HepG2 (cell line): ENCODE measurements around the gene CD300LF. TPM values are rescaled to one million over a fixed set of nuclear protein-coding genes. Genes with fewer than 3 reads are reported as not detected.

Experiments
- CENPBD1 ChIP-seq: sonication (generic); formaldehyde crosslinking; IDR thresholded peaks from 2 replicates; pipeline ENCODE4 v1.8.0; 2022; ENCODE audit warnings: missing genetic modification reagents, low read depth, mild to moderate bottlenecking, borderline replicate concordance
- DPF2 ChIP-seq: sonication (generic); formaldehyde crosslinking; IDR thresholded peaks from 2 replicates; pipeline ENCODE4 v1.4.0; 2020; ENCODE audit warnings: mild to moderate bottlenecking, low read depth, missing genetic modification reagents, borderline replicate concordance
- GTF3A ChIP-seq: sonication (generic); formaldehyde crosslinking; conservative IDR thresholded peaks from 2 replicates; pipeline ENCODE4 v1.4.0; 2020; ENCODE audit warnings: mild to moderate bottlenecking, missing genetic modification reagents
- HMGA1 ChIP-seq: sonication (generic); formaldehyde crosslinking; conservative IDR thresholded peaks from 2 replicates; pipeline ENCODE4 v1.4.0; 2020; ENCODE audit warnings: missing genetic modification reagents
- IKZF4 ChIP-seq: sonication (generic); formaldehyde crosslinking; IDR thresholded peaks from 2 replicates; pipeline ENCODE4 v1.5.1; 2020; ENCODE audit warnings: borderline replicate concordance, mild to moderate bottlenecking, low read depth, missing genetic modification reagents; ENCODE audit errors: not compliant biosample characterization
- MYNN ChIP-seq: sonication (generic); formaldehyde crosslinking; IDR thresholded peaks from 2 replicates; pipeline ENCODE4 v1.4.0; 2020; ENCODE audit warnings: mild to moderate bottlenecking, low read depth, missing genetic modification reagents
- PHF5A ChIP-seq: IDR thresholded peaks from one replicate; pipeline ENCODE4 v1.6.1; 2018; ENCODE audit warnings: low read depth, missing genetic modification reagents; ENCODE audit not compliant: unreplicated experiment
- RBAK ChIP-seq: sonication (generic); formaldehyde crosslinking; IDR thresholded peaks from 2 replicates; pipeline ENCODE4 v1.5.1; 2020; ENCODE audit warnings: mild to moderate bottlenecking, missing genetic modification reagents
- RERE ChIP-seq: IDR thresholded peaks from 2 replicates; pipeline ENCODE4 v1.6.1; 2016; ENCODE audit warnings: low read depth, missing genetic modification reagents, missing compliant biosample characterization
- SMARCC2 ChIP-seq: fragments of 450-650 bp; IDR thresholded peaks from 2 replicates; pipeline ENCODE4 v1.6.1; 2017; ENCODE audit warnings: antibody characterized with exemption, mild to moderate bottlenecking
- U2AF2 ChIP-seq: fragments of 200-400 bp; formaldehyde crosslinking; IDR thresholded peaks from 2 replicates; pipeline ENCODE4 v1.6.1; 2017; ENCODE audit warnings: low read depth, mild to moderate bottlenecking, low read length
- ZFP1 ChIP-seq: IDR thresholded peaks from 2 replicates; pipeline ENCODE4 v1.6.1; 2016
- ZNF24 ChIP-seq: fragments of 450-650 bp; IDR thresholded peaks from 2 replicates; pipeline ENCODE4 v1.6.1; 2017; ENCODE audit warnings: antibody characterized with exemption, mild to moderate bottlenecking
- ZNF264 ChIP-seq: sonication (generic); formaldehyde crosslinking; IDR thresholded peaks from 2 replicates; pipeline ENCODE4 v1.4.0; 2020; ENCODE audit warnings: missing genetic modification reagents
- ZNF329 ChIP-seq: sonication (generic); formaldehyde crosslinking; IDR thresholded peaks from 2 replicates; pipeline ENCODE4 v1.9.0; 2021; ENCODE audit warnings: low read depth, mild to moderate bottlenecking, missing genetic modification reagents
- ZNF629 ChIP-seq: sonication (generic); formaldehyde crosslinking; conservative IDR thresholded peaks from 2 replicates; pipeline ENCODE4 v1.5.0; 2020; ENCODE audit warnings: missing genetic modification reagents
- ZSCAN12 ChIP-seq: sonication (generic); formaldehyde crosslinking; IDR thresholded peaks from 2 replicates; pipeline ENCODE4 v1.9.0; 2021; ENCODE audit warnings: mild to moderate bottlenecking, missing genetic modification reagents
- ZSCAN21 ChIP-seq: sonication (generic); formaldehyde crosslinking; IDR thresholded peaks from 2 replicates; pipeline ENCODE4 v1.8.0; 2022; ENCODE audit warnings: mild to moderate bottlenecking, missing genetic modification reagents, moderate library complexity, borderline replicate concordance
- polyA plus RNA-seq, 8 experiments: library from polyadenylated mRNA; depleted of rRNA in 3 of 8; stranded (reverse) in 7 of 8; unstranded in 1 of 8; fragments of >200 nt; fragmentation: Illumina TruSeq in 4 of 8; extraction: Trizol in 4 of 8; gene quantifications; 2 replicates each; pipeline versions ENCODE4 v1.2.1 to v1.2.3, GENCODE V29; 2011 to 2016; ENCODE audit warnings: low read depth in 4 of 8, missing spikeins in 1 of 8, mixed read lengths in 1 of 8; ENCODE audit not compliant: insufficient read depth in 1 of 8
- total RNA-seq, 5 experiments: library from RNA; depleted of rRNA; stranded (reverse); fragments of >200 nt; fragmentation: Illumina TruSeq; extraction: Trizol; gene quantifications; 2 replicates each; pipeline ENCODE4 v1.2.3, GENCODE V29; 2016; ENCODE audit warnings: low read depth in 1 of 5
- TF ChIP-seq, protein P1 (sequence below): IDR thresholded peaks from 2 replicates; pipeline ENCODE4 v1.6.1; 2016
- TF ChIP-seq, protein P2 (sequence below): sonication (generic); formaldehyde crosslinking; IDR thresholded peaks from 2 replicates; pipeline ENCODE4; 2020; ENCODE audit warnings: missing genetic modification reagents, mild to moderate bottlenecking, borderline replicate concordance

CD300LF gene
- total and polyA plus RNA-seq, 2 of the 13 experiments (the other 11 are each of a cell fraction or from before 2014, with no cell fraction given): not detected

DNA sequence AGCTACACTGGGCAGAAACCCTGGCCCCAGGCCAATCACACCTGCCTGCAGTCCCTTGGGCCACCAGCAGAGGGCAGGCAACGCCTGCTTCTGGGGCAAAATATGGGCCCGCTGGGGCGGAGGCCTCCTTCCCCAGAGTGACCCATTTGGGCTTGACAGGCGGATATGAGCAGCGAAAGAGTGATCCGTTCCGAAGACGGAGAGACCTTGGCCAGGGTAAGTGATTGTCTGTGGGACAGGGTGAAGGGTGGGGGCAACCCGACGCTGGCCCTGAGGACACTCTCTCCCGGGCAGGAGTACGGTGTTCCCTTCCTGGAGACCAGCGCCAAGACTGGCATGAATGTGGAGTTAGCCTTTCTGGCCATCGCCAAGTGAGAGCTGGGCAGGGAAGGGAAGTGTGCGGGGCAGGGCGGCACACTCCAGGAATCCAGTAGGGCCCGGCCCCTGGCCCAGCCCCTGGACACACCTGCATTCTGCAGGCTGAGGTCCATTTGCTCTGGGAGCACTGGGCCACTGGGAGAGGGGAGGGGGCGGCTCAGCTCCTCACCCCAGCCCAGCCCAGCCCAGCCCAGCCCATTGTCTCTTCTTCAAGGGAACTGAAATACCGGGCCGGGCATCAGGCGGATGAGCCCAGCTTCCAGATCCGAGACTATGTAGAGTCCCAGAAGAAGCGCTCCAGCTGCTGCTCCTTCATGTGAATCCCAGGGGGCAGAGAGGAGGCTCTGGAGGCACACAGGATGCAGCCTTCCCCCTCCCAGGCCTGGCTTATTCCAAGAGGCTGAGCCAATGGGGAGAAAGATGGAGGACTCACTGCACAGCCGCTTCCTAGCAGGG, 32.2 kb upstream of the CD300LF start (continued):
- no peak for TF ChIP-seq RERE
- TF ChIP-seq ZSCAN21 (CRISPR knock-in tag): peak; percentile 53; the same call in 1 of the 2 replicates
- no peak; the same call in 1 of the 2 replicates for TF ChIP-seq ZFP1 (CRISPR knock-in tag)
- TF ChIP-seq, protein P1, sequence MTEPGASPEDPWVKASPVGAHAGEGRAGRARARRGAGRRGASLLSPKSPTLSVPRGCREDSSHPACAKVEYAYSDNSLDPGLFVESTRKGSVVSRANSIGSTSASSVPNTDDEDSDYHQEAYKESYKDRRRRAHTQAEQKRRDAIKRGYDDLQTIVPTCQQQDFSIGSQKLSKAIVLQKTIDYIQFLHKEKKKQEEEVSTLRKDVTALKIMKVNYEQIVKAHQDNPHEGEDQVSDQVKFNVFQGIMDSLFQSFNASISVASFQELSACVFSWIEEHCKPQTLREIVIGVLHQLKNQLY (CRISPR knock-in tag): no peak
- no peak for TF ChIP-seq MYNN (CRISPR knock-in tag)
- TF ChIP-seq HMGA1 (CRISPR knock-in tag): no peak
- no peak for TF ChIP-seq CENPBD1 (CRISPR knock-in tag)
- no peak for TF ChIP-seq SMARCC2
- 0 out of 2 replicates have a peak, but pooled peaks have one; percentile 20 for TF ChIP-seq ZNF264 (CRISPR knock-in tag)
- no peak for TF ChIP-seq DPF2
- TF ChIP-seq PHF5A (CRISPR knock-in tag): peak; percentile 67
- TF ChIP-seq ZSCAN12 (CRISPR knock-in tag): no peak
- TF ChIP-seq, protein P2, sequence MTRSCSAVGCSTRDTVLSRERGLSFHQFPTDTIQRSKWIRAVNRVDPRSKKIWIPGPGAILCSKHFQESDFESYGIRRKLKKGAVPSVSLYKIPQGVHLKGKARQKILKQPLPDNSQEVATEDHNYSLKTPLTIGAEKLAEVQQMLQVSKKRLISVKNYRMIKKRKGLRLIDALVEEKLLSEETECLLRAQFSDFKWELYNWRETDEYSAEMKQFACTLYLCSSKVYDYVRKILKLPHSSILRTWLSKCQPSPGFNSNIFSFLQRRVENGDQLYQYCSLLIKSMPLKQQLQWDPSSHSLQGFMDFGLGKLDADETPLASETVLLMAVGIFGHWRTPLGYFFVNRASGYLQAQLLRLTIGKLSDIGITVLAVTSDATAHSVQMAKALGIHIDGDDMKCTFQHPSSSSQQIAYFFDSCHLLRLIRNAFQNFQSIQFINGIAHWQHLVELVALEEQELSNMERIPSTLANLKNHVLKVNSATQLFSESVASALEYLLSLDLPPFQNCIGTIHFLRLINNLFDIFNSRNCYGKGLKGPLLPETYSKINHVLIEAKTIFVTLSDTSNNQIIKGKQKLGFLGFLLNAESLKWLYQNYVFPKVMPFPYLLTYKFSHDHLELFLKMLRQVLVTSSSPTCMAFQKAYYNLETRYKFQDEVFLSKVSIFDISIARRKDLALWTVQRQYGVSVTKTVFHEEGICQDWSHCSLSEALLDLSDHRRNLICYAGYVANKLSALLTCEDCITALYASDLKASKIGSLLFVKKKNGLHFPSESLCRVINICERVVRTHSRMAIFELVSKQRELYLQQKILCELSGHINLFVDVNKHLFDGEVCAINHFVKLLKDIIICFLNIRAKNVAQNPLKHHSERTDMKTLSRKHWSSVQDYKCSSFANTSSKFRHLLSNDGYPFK: peak; percentile 78
- 0 out of 2 replicates have a peak, but pooled peaks have one; percentile 18 for TF ChIP-seq ZNF629
- no peak for TF ChIP-seq GTF3A (CRISPR knock-in tag)
- 0 out of 2 replicates have a peak, but pooled peaks have one; percentile 86 for TF ChIP-seq ZNF329
- no peak for TF ChIP-seq U2AF2
- TF ChIP-seq RBAK (CRISPR knock-in tag): no peak
- 0 out of 2 replicates have a peak, but pooled peaks have one; percentile 50 for TF ChIP-seq ZNF24
- no peak for TF ChIP-seq IKZF4 (CRISPR knock-in tag)
